ENCODE results near the gene ECHS1. TPM values are rescaled to one million over a fixed set of nuclear protein-coding genes. Genes with fewer than 3 reads are reported as not detected.

ECHS1 gene
- total and polyA plus RNA-seq, 2 of the 8 experiments (the other 6 are each of a cell fraction or from before 2014, with no cell fraction given): 41.7 to 101 TPM

GRCh38 chr10:133338080-133339071 lies 34.8 kb downstream of the ECHS1 start:
- H3K4me3 ChIP-seq (ENCODE audit: extremely low read depth in 1 of 4, insufficient read depth in 2 of 4, low read depth in 3 of 4, low read length in 4 of 4): no peak overlapping the region; a peak in 1 of 8 replicates
- H3K9ac ChIP-seq (replicated peaks in 1 of 4; ENCODE audit: extremely low read depth in 1 of 4, low read depth in 3 of 4, low read length in 3 of 4): no peak overlapping the region
- no peak overlapping the region; the same call in 1 of the 2 replicates for H4K8ac ChIP-seq (ENCODE audit: extremely low read depth, insufficient read depth, low read length)
- H2BK12ac ChIP-seq (ENCODE audit: low read depth, low read length): 0 out of 2 replicates have a peak overlapping the region, but pooled peaks have one; percentile 20
- H4K5ac ChIP-seq (ENCODE audit: insufficient read length, low read depth, low read length): no peak overlapping the region
- peaks cover 0 to 20% of the 10 kb centered on the region in 2 experiments for H4K20me1 ChIP-seq (replicated peaks in 1 of 2; ENCODE audit: control insufficient read depth in 1 of 2, insufficient read depth in 2 of 2, low read length in 2 of 2)
- no peak overlapping the region for H2AK5ac ChIP-seq (ENCODE audit: low read depth, low read length)
- H2BK20ac ChIP-seq (ENCODE audit: low read length): 0 out of 2 replicates have a peak overlapping the region, but pooled peaks have one; percentile 21
- peaks cover 0 to 7% of the 10 kb centered on the region in 2 experiments; a peak in 1 of 4 replicates for H3K9me3 ChIP-seq (ENCODE audit: insufficient read depth in 2 of 2, low read depth in 1 of 2, low read length in 1 of 2)
- H3K27me3 ChIP-seq (replicated peaks in 1 of 4; ENCODE audit: control insufficient read depth in 3 of 4, extremely low read depth in 1 of 4, insufficient read depth in 3 of 4, low read length in 3 of 4): peaks cover 25 to 48% (median 43%) of the 10 kb centered on the region in 4 experiments
- no peak overlapping the region for H3K4ac ChIP-seq (replicated peaks; ENCODE audit: insufficient read length, low read depth, low read length)
- H3K79me2 ChIP-seq (ENCODE audit: control insufficient read depth in 1 of 2, insufficient read depth in 2 of 2, low read length in 2 of 2): no peaks in the 10 kb centered on the region
- CTCF ChIA-PET (ENCODE audit: partially characterized antibody): no interaction called here
- H3K4me2 ChIP-seq (ENCODE audit: insufficient read depth in 1 of 2, low read depth in 2 of 2, low read length in 2 of 2): no peak overlapping the region
- H3K23me2 ChIP-seq (ENCODE audit: low read depth, low read length): peaks cover 32% of the 10 kb centered on the region; the same call in 1 of the 2 replicates
- no peak overlapping the region; the same call in 1 of the 2 replicates for H2BK15ac ChIP-seq (ENCODE audit: low read length)
- H2AFZ ChIP-seq (ENCODE audit: low read length): no peak overlapping the region
- POLR2A ChIA-PET (ENCODE audit: partially characterized antibody): no interaction called here
- peak overlapping the region; percentile 86 for H3K56ac ChIP-seq (replicated peaks; ENCODE audit: insufficient read length, low read depth, low read length)
- TF ChIP-seq SUZ12 (IDR thresholded peaks at IDR 0.05; ENCODE audit: low read length) (no peak), BRCA1 (IDR thresholded peaks at IDR 0.05; ENCODE audit: low read depth, low read length) (no peak), FOSL1 (IDR thresholded peaks at IDR 0.05; ENCODE audit: insufficient read depth, low read depth, low read length) (no peak), TAF1 (IDR thresholded peaks at IDR 0.05; ENCODE audit: low read depth, low read length) (no peak)
- no peak overlapping the region for H3K23ac ChIP-seq (ENCODE audit: insufficient read length)
- H4K91ac ChIP-seq (replicated peaks; ENCODE audit: insufficient read length, low read length): no peak overlapping the region
- no peak overlapping the region for H3K14ac ChIP-seq (ENCODE audit: insufficient read length)
- no peaks in the 10 kb centered on the region; a peak in 1 of 8 replicates for H3K36me3 ChIP-seq (ENCODE audit: control insufficient read depth in 2 of 4, insufficient read depth in 4 of 4, low read length in 3 of 4)
- H3K4me1 ChIP-seq (replicated peaks in 1 of 4; ENCODE audit: control insufficient read depth in 3 of 4, insufficient read depth in 4 of 4, low read length in 3 of 4): peaks cover 0 to 18% (median 7%) of the 10 kb centered on the region in 4 experiments; a peak in 6 of 7 replicates
- no peak overlapping the region for H3K27ac ChIP-seq (ENCODE audit: low read depth, low read length)
- DNase-seq (ENCODE audit: low read depth in 1 of 2, low spot score in 2 of 2) (no peak), FAIRE-seq (no peak)
- H3K18ac ChIP-seq (ENCODE audit: extremely low read depth, low read length): no peak overlapping the region
- H3K79me1 ChIP-seq (ENCODE audit: low read depth, low read length): no peaks in the 10 kb centered on the region
- 83 to 100% methylated on average over 1 to 10 of the region's 10 CpGs for WGBS, 2 experiments (ENCODE audit: extremely low coverage in 1 of 2, insufficient coverage in 1 of 2, insufficient read length in 1 of 2, insufficient replicate concordance in 2 of 2, low coverage in 1 of 2, low lambda C conversion rate in 2 of 2, missing lambda C conversion rate in 1 of 2)
- H2BK120ac ChIP-seq (replicated peaks; ENCODE audit: low read depth, low read length): no peak overlapping the region
- no peak overlapping the region for H2BK5ac ChIP-seq (ENCODE audit: low read depth, low read length)
